H1 (cell line): ENCODE data around the gene LDLRAD4. TPM values are rescaled to one million over a fixed set of nuclear protein-coding genes. Genes with fewer than 3 reads are reported as not detected.

Experiments
- CTCF ChIA-PET: fragments of 300-600 bp; sonication (Branson Sonifier 250); formaldehyde crosslinking; loops from one replicate; lab custom pipeline; 2021; ENCODE audit not compliant: partially characterized antibody; lab: Charles Lee
- POLR2A ChIA-PET: fragments of 300-600 bp; sonication (Branson Sonifier 250); formaldehyde crosslinking; loops from one replicate; lab custom pipeline; 2021; ENCODE audit warnings: inconsistent platforms; ENCODE audit not compliant: partially characterized antibody; lab: Charles Lee
- DNase-seq, 2 experiments: peaks; one replicate each; pipeline versions ENCODE4 v3.0.0 to v3.0.0-alpha.2; 2010 to 2022; ENCODE audit warnings: low spot score in 2 of 2, low read depth in 1 of 2, mixed read lengths in 1 of 2
- FAIRE-seq: peaks from 2 replicates; lab custom pipeline; 2011; peaks lifted over from hg19 to GRCh38; lab: Jason Lieb, UNC
- H2AFZ ChIP-seq: 2 replicates; pipeline ENCODE4 v1.8.1; 2012; ENCODE audit warnings: low read length, inconsistent platforms
- H2AK5ac ChIP-seq: 2 replicates; pipeline ENCODE4 v1.6.1; 2013; ENCODE audit warnings: low read depth, low read length
- H2BK120ac ChIP-seq: replicated peaks from 2 replicates; pipeline ENCODE3; 2013; ENCODE audit warnings: low read depth, low read length, inconsistent platforms
- H2BK12ac ChIP-seq: 2 replicates; pipeline ENCODE4 v1.6.1; 2013; ENCODE audit warnings: low read depth, low read length
- H2BK15ac ChIP-seq: 2 replicates; pipeline ENCODE4 v1.6.1; 2013; ENCODE audit warnings: low read length
- H2BK20ac ChIP-seq: 2 replicates; pipeline ENCODE4 v1.6.1; 2013; ENCODE audit warnings: low read length
- H2BK5ac ChIP-seq: 2 replicates; pipeline ENCODE4 v1.6.1; 2013; ENCODE audit warnings: low read depth, low read length
- H3K14ac ChIP-seq: 2 replicates; pipeline ENCODE4 v1.6.1; 2013; ENCODE audit warnings: inconsistent platforms; ENCODE audit not compliant: insufficient read length
- H3K18ac ChIP-seq: 2 replicates; pipeline ENCODE4 v1.6.1; 2013; ENCODE audit warnings: low read length; ENCODE audit errors: extremely low read depth
- H3K23ac ChIP-seq: 2 replicates; pipeline ENCODE4 v1.6.1; 2013; ENCODE audit warnings: inconsistent platforms; ENCODE audit not compliant: insufficient read length
- H3K23me2 ChIP-seq: 2 replicates; pipeline ENCODE4 v1.6.1; 2013; ENCODE audit warnings: low read depth, low read length
- H3K27ac ChIP-seq: 2 replicates; pipeline ENCODE4 v1.6.1; 2011; ENCODE audit warnings: low read depth, low read length, inconsistent platforms
- H3K27me3 ChIP-seq, 4 experiments: replicated peaks in 1 of 4; 1 replicate in 1 of 4; 2 replicates in 3 of 4; pipeline versions ENCODE4 v1.6.1 to v1.8.1; 2011 to 2013; ENCODE audit warnings: low read length in 3 of 4, mild to moderate bottlenecking in 3 of 4, inconsistent platforms in 2 of 4, mixed read lengths in 2 of 4, moderate library complexity in 1 of 4; ENCODE audit not compliant: control insufficient read depth in 3 of 4, insufficient read depth in 3 of 4; ENCODE audit errors: extremely low read depth in 1 of 4
- H3K36me3 ChIP-seq, 4 experiments: 2 replicates each; pipeline versions ENCODE4 v1.6.1 to v1.8.1; 2011 to 2013; ENCODE audit warnings: mild to moderate bottlenecking in 4 of 4, low read length in 3 of 4, moderate library complexity in 2 of 4, control low read depth in 1 of 4, inconsistent platforms in 1 of 4; ENCODE audit not compliant: insufficient read depth in 4 of 4, control insufficient read depth in 2 of 4
- H3K4ac ChIP-seq: replicated peaks from 2 replicates; pipeline ENCODE3; 2013; ENCODE audit warnings: low read length, low read depth, mixed read lengths, inconsistent platforms; ENCODE audit not compliant: insufficient read length
- H3K4me1 ChIP-seq, 4 experiments: replicated peaks in 1 of 4; 1 replicate in 1 of 4; 2 replicates in 3 of 4; pipeline versions ENCODE4 v1.6.1 to v1.8.1; 2011 to 2013; ENCODE audit warnings: low read length in 3 of 4, inconsistent platforms in 2 of 4, mixed read lengths in 1 of 4; ENCODE audit not compliant: insufficient read depth in 4 of 4, control insufficient read depth in 3 of 4
- H3K4me2 ChIP-seq, 2 experiments: 2 replicates each; pipeline versions ENCODE4 v1.6.1 to v1.8.1; 2011 to 2013; ENCODE audit warnings: low read depth in 2 of 2, low read length in 2 of 2, control low read depth in 1 of 2, inconsistent platforms in 1 of 2, mild to moderate bottlenecking in 1 of 2; ENCODE audit not compliant: insufficient read depth in 1 of 2
- H3K4me3 ChIP-seq, 4 experiments: fragments of 200-600, 300-600 bp in 1 of 4; sonication (generic), shearing (Covaris generic), sonication (Bioruptor Twin) in 1 of 4; 2 replicates each; pipeline versions ENCODE4 v1.5.1 to v1.8.1; 2011 to 2016; ENCODE audit warnings: low read length in 4 of 4, low read depth in 3 of 4, control low read depth in 2 of 4, inconsistent platforms in 2 of 4, mild to moderate bottlenecking in 2 of 4, mixed read lengths in 1 of 4, moderate library complexity in 1 of 4; ENCODE audit not compliant: insufficient read depth in 2 of 4; ENCODE audit errors: extremely low read depth in 1 of 4
- H3K56ac ChIP-seq: replicated peaks from 2 replicates; pipeline ENCODE3; 2013; ENCODE audit warnings: low read depth, mild to moderate bottlenecking, mixed read lengths, low read length, inconsistent platforms; ENCODE audit not compliant: insufficient read length
- H3K79me1 ChIP-seq: 2 replicates; pipeline ENCODE4 v1.6.1; 2013; ENCODE audit warnings: low read depth, low read length, control low read depth
- H3K79me2 ChIP-seq, 2 experiments: 2 replicates each; pipeline versions ENCODE4 v1.6.1 to v1.8.1; 2012 to 2013; ENCODE audit warnings: low read length in 2 of 2, mild to moderate bottlenecking in 2 of 2, inconsistent platforms in 1 of 2; ENCODE audit not compliant: insufficient read depth in 2 of 2, control insufficient read depth in 1 of 2
- H3K9ac ChIP-seq, 4 experiments: replicated peaks in 1 of 4; 1 replicate in 1 of 4; 2 replicates in 3 of 4; pipeline versions ENCODE4 v1.6.1 to v1.8.1; 2011 to 2013; ENCODE audit warnings: low read depth in 3 of 4, low read length in 3 of 4, control low read depth in 2 of 4, mild to moderate bottlenecking in 2 of 4, moderate library complexity in 2 of 4, inconsistent platforms in 1 of 4; ENCODE audit errors: extremely low read depth in 1 of 4
- H3K9me3 ChIP-seq, 2 experiments: 2 replicates each; pipeline versions ENCODE4 v1.6.1 to v1.8.1; 2012 to 2013; ENCODE audit warnings: mild to moderate bottlenecking in 2 of 2, moderate library complexity in 2 of 2, control low read depth in 1 of 2, inconsistent platforms in 1 of 2, low read depth in 1 of 2, low read length in 1 of 2, mixed read lengths in 1 of 2; ENCODE audit not compliant: insufficient read depth in 2 of 2
- H4K20me1 ChIP-seq, 2 experiments: replicated peaks in 1 of 2; 2 replicates each; pipeline versions ENCODE3 to v1.8.1; 2011 to 2013; ENCODE audit warnings: inconsistent platforms in 2 of 2, low read length in 2 of 2, mild to moderate bottlenecking in 1 of 2; ENCODE audit not compliant: insufficient read depth in 2 of 2, control insufficient read depth in 1 of 2
- H4K5ac ChIP-seq: 2 replicates; pipeline ENCODE4 v1.6.1; 2013; ENCODE audit warnings: low read length, low read depth, mixed read lengths, inconsistent platforms; ENCODE audit not compliant: insufficient read length
- H4K8ac ChIP-seq: 2 replicates; pipeline ENCODE4 v1.8.0; 2013; ENCODE audit warnings: mild to moderate bottlenecking, moderate library complexity, low read length, inconsistent platforms; ENCODE audit not compliant: insufficient read depth; ENCODE audit errors: extremely low read depth
- H4K91ac ChIP-seq: replicated peaks from 2 replicates; pipeline ENCODE3; 2013; ENCODE audit warnings: low read length, mixed read lengths, inconsistent platforms; ENCODE audit not compliant: insufficient read length
- CHD2 ChIP-seq: IDR thresholded peaks from 2 replicates; pipeline ENCODE4 v1.6.1; 2012; ENCODE audit warnings: low read length, improper control_type of control experiment
- EGR1 ChIP-seq: IDR thresholded peaks from 2 replicates; pipeline ENCODE4 v1.6.1; 2011; ENCODE audit warnings: low read depth, low read length, borderline replicate concordance
- FOSL1 ChIP-seq: IDR thresholded peaks from 2 replicates; pipeline ENCODE4 v1.6.1; 2011; ENCODE audit warnings: mild to moderate bottlenecking, low read depth, low read length, moderate library complexity; ENCODE audit not compliant: insufficient read depth
- HDAC6 ChIP-seq: IDR thresholded peaks from one replicate; pipeline ENCODE4 v1.7.1; 2012; ENCODE audit warnings: low read depth, mild to moderate bottlenecking, inconsistent platforms, low read length, moderate library complexity
- KDM5A ChIP-seq: fragments of 200-600 bp; IDR thresholded peaks from 2 replicates; pipeline ENCODE4 v1.7.1; 2012; ENCODE audit warnings: mild to moderate bottlenecking, low read length, inconsistent platforms, mixed read lengths
- RBBP5 ChIP-seq: IDR thresholded peaks from 2 replicates; pipeline ENCODE4 v1.7.1; 2012; ENCODE audit warnings: low read depth, mild to moderate bottlenecking, inconsistent platforms, low read length, moderate library complexity, borderline replicate concordance
- SIX5 ChIP-seq: IDR thresholded peaks from 2 replicates; pipeline ENCODE4 v1.6.1; 2011; ENCODE audit warnings: mild to moderate bottlenecking, low read depth, low read length
- SP2 ChIP-seq: IDR thresholded peaks from 2 replicates; pipeline ENCODE4 v1.6.1; 2012; ENCODE audit warnings: mild to moderate bottlenecking, low read length, inconsistent platforms
- TCF12 ChIP-seq: IDR thresholded peaks from 2 replicates; pipeline ENCODE4 v1.6.1; 2011; ENCODE audit warnings: low read depth, mild to moderate bottlenecking, low read length
- WGBS, 2 experiments: shearing (Covaris generic) in 1 of 2; methylation state at CpG; one replicate each; pipeline versions ENCODE4 v1.1.6 to v1.1.7; 2013 to 2015; ENCODE audit warnings: low lambda C conversion rate in 2 of 2, mixed read lengths in 2 of 2, inconsistent platforms in 1 of 2, low coverage in 1 of 2, missing lambda C conversion rate in 1 of 2; ENCODE audit not compliant: insufficient replicate concordance in 2 of 2, insufficient coverage in 1 of 2, insufficient read length in 1 of 2; ENCODE audit errors: extremely low coverage in 1 of 2, missing lambda C conversion rate in 1 of 2; 5-methylcytosine and 5-hydroxymethylcytosine counted together
- polyA plus RNA-seq, 7 experiments: library from polyadenylated mRNA; depleted of rRNA in 3 of 7; stranded (reverse) in 5 of 7; unstranded in 2 of 7; fragments of >200 nt in 5 of 7; fragments of 200-250 nt in 2 of 7; gene quantifications; 1 replicate in 5 of 7; 2 replicates in 1 of 7; 4 replicates in 1 of 7; pipeline versions ENCODE4 v1.2.1 to v1.2.3, GENCODE V29; 2011 to 2013; ENCODE audit warnings: missing spikeins in 2 of 7, mixed read lengths in 2 of 7
- total RNA-seq: library from RNA; stranded (reverse); fragmentation: NEBNext Ultra II Directional; extraction: Animal tissue kit (Norgen Biotek cat#: 25700); gene quantifications from 2 replicates; pipeline ENCODE4 v1.2.1, GENCODE V29; 2021
- TF ChIP-seq, protein P1 (sequence below): IDR thresholded peaks from 2 replicates; pipeline ENCODE4 v1.6.1; 2011; ENCODE audit warnings: low read depth, mild to moderate bottlenecking, low read length; ENCODE audit not compliant: insufficient read depth

The LDLRAD4 gene
- total and polyA plus RNA-seq, 2 of the 8 experiments (the other 6 are each of a cell fraction or from before 2014, with no cell fraction given) = 0.77 to 1.4 TPM

DNA sequence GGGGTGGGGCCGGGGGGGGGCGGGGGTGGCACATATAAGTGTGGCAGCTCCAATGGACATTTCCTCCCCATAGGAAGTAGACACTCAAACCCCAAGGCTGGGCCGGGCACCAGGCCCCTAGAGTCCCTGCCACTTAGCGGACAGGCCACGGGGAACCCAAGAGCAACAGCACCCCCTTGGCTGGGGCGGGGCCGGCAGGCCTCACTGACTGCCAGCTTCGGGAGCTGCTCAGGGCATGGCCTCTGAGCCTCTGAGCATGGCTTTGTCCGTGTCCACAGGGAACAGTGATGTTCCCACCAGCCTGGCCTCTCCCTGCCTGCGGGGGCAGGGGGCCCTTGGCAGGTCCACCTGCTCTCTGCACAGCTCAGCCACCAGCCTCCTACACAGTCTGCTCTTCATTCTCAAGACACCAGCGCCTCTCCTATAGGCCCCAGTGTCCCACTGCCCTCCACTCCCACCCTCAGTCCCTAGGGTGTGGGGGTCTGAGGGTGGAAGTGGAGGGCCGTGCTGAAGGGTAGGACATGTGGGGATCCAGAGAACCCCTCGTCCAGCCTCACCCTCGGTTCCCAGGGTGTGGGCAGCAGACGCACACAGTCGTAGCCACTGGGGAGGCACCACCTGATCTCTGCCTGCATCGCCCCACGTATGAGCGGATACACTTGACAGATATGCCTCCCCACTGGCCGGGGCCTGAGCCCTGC lies 401.1 kb downstream of the LDLRAD4 start:
- H2BK12ac ChIP-seq = peak overlapping the region; percentile 39; the same call in 1 of the 2 replicates
- no peak overlapping the region for H2BK15ac ChIP-seq
- FAIRE-seq (no peak), DNase-seq (no peak)
- no peak overlapping the region for H3K4ac ChIP-seq
- no peaks in the 10 kb centered on the region for H3K36me3 ChIP-seq
- CTCF ChIA-PET = interaction anchor here (0.8 to 1.1 kb wide), 3 partner anchors 8 to 90 kb away, joined by 3 to 4 read pairs (median 3); no protein-coding TSS in a partner anchor
- no peak overlapping the region for H2AFZ ChIP-seq
- H3K79me1 ChIP-seq = no peaks in the 10 kb centered on the region; the same call in 1 of the 2 replicates
- H3K27ac ChIP-seq = no peak overlapping the region
- POLR2A ChIA-PET = no interaction called here
- no peak overlapping the region for H4K5ac ChIP-seq
- no peak overlapping the region for H3K14ac ChIP-seq
- no peak overlapping the region for H3K4me2 ChIP-seq
- H3K4me3 ChIP-seq = no peak overlapping the region
- no peak overlapping the region for H2BK20ac ChIP-seq
- no peak overlapping the region for H3K23ac ChIP-seq
- no peak overlapping the region for H3K56ac ChIP-seq
- no peak overlapping the region for H4K91ac ChIP-seq
- H3K9me3 ChIP-seq = no peaks in the 10 kb centered on the region
- H4K20me1 ChIP-seq = no peaks in the 10 kb centered on the region
- no peaks in the 10 kb centered on the region for H3K79me2 ChIP-seq
- H3K23me2 ChIP-seq = no peaks in the 10 kb centered on the region
- no peak overlapping the region for H2AK5ac ChIP-seq
- no peaks in the 10 kb centered on the region for H3K4me1 ChIP-seq
- H2BK5ac ChIP-seq = peak overlapping the region; percentile 35; the same call in 1 of the 2 replicates
- 89% methylated on average over 15 of the region's 20 CpGs; no CpG with 5 or more reads in 1 of the 2 experiments for WGBS, 2 experiments
- no peak overlapping the region for H2BK120ac ChIP-seq
- H4K8ac ChIP-seq = peak overlapping the region; percentile 74; the same call in 1 of the 2 replicates
- H3K18ac ChIP-seq = no peak overlapping the region
- no peaks in the 10 kb centered on the region for H3K27me3 ChIP-seq
- no peak overlapping the region for H3K9ac ChIP-seq
- TF ChIP-seq KDM5A (no peak), RBBP5 (no peak), SIX5 (no peak), TCF12 (no peak), SP2 (no peak), CHD2 (no peak), FOSL1 (no peak), EGR1 (no peak), HDAC6 (no peak)
- TF ChIP-seq, protein P1, sequence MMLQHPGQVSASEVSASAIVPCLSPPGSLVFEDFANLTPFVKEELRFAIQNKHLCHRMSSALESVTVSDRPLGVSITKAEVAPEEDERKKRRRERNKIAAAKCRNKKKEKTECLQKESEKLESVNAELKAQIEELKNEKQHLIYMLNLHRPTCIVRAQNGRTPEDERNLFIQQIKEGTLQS = no peak
